GM18520 (cell line): Measurements from ENCODE around the gene RBPJL.
"Not testable (repeated sequence)": the region's sequence is repeated elsewhere in the genome, so short reads cannot be mapped to it uniquely, and the experiment has no call there.

ENCODE experiments used
- ATAC-seq: cut with Tn5 transposase; IDR thresholded peaks from one replicate; pipeline ENCODE4 v1.9.1; 2021; ENCODE audit not compliant: unreplicated experiment

Gene RBPJL

GRCh38 chr20:45341579-45341938, 34.9 kb downstream of the RBPJL start:
- ATAC-seq: no peak

- no peak for ATAC-seq
Measured at GRCh38 chr20:45341939-45342854, 35.6 kb downstream of the RBPJL start.

- no peak for ATAC-seq
Measured at GRCh38 chr20:45342855-45343531, 36.4 kb downstream of the RBPJL start.

- ATAC-seq: no peak
Measured at GRCh38 chr20:45343532-45344167, 37.0 kb downstream of the RBPJL start.

GRCh38 chr20:45344168-45344860, 37.7 kb downstream of the RBPJL start:
- no peak for ATAC-seq

- ATAC-seq: no peak
Measured at GRCh38 chr20:45345104-45345936, 38.7 kb downstream of the RBPJL start.

- ATAC-seq: no peak
Measured at GRCh38 chr20:45346291-45346718, 39.7 kb downstream of the RBPJL start.

GRCh38 chr20:45346851-45347250, 40.2 kb downstream of the RBPJL start:
- no peak for ATAC-seq

GRCh38 chr20:45347297-45347935, 40.8 kb downstream of the RBPJL start:
- ATAC-seq: no peak

GRCh38 chr20:45347936-45348778, 41.5 kb downstream of the RBPJL start, which contains the start of gene SDC4:
Gene SDC4 (minus strand): TSS chr20:45348424. CDS start chr20:45348384, 40 bp downstream.
- no peak for ATAC-seq

GRCh38 chr20:45350217-45350616, 43.6 kb downstream of the RBPJL start:
- ATAC-seq: no peak

- ATAC-seq: not testable (repeated sequence)
Measured at GRCh38 chr20:45350795-45351194, 44.2 kb downstream of the RBPJL start.

GRCh38 chr20:45352729-45353128, 46.1 kb downstream of the RBPJL start:
- ATAC-seq: no peak

GRCh38 chr20:45353746-45354145, 47.1 kb downstream of the RBPJL start:
- ATAC-seq: no peak

- no peak for ATAC-seq
Measured at GRCh38 chr20:45354423-45355208, 48.0 kb downstream of the RBPJL start.

GRCh38 chr20:45355209-45356084, 48.8 kb downstream of the RBPJL start:
- no peak for ATAC-seq
